Subcutaneous adipose tissue (tissue), 4 donors: ENCODE measurements around the gene SGMS1. TPM values are rescaled to one million over a fixed set of nuclear protein-coding genes. Genes with fewer than 3 reads are reported as not detected.

ENCODE experiments used
- CTCF ChIP-seq: fragments of 450-650 bp; IDR thresholded peaks from one replicate; pipeline ENCODE4 v1.5.1; 2016; ENCODE audit warnings: low read depth, mild to moderate bottlenecking, control low read depth, antibody characterized with exemption, moderate library complexity
- total RNA-seq, 4 donors: library from RNA; depleted of rRNA; stranded (reverse); fragments of >200 nt; gene quantifications; one replicate each; pipeline ENCODE4 v1.1.0, GENCODE V29; 2016

Gene SGMS1
- total RNA-seq, 4 donors from 2014 or later = 63.9 to 117 (median 87.4) TPM

- TF ChIP-seq CTCF = no peak
These were observed 218.0 kb downstream of the SGMS1 start for GRCh38 chr10:50405723-50406122.

GRCh38 chr10:50404021-50404773 lies 219.6 kb downstream of the SGMS1 start:
- TF ChIP-seq CTCF = no peak

- no peak for TF ChIP-seq CTCF
These were observed 220.7 kb downstream of the SGMS1 start for GRCh38 chr10:50403074-50403473.

GRCh38 chr10:50402466-50402865 lies 221.3 kb downstream of the SGMS1 start:
- no peak for TF ChIP-seq CTCF

GRCh38 chr10:50400694-50401093 lies 223.1 kb downstream of the SGMS1 start:
- TF ChIP-seq CTCF = no peak

GRCh38 chr10:50398823-50399222 lies 224.9 kb downstream of the SGMS1 start:
- no peak for TF ChIP-seq CTCF

GRCh38 chr10:50398381-50398780 lies 225.4 kb downstream of the SGMS1 start:
- TF ChIP-seq CTCF = no peak
